GM19351 (cell line): ENCODE data around the gene ATP11A.

Experiments used
- ATAC-seq: cut with Tn5 transposase; IDR thresholded peaks from one replicate; pipeline ENCODE4 v1.9.1; 2021; ENCODE audit warnings: mild to moderate bottlenecking, moderate library complexity; ENCODE audit not compliant: unreplicated experiment

ATP11A gene

DNA sequence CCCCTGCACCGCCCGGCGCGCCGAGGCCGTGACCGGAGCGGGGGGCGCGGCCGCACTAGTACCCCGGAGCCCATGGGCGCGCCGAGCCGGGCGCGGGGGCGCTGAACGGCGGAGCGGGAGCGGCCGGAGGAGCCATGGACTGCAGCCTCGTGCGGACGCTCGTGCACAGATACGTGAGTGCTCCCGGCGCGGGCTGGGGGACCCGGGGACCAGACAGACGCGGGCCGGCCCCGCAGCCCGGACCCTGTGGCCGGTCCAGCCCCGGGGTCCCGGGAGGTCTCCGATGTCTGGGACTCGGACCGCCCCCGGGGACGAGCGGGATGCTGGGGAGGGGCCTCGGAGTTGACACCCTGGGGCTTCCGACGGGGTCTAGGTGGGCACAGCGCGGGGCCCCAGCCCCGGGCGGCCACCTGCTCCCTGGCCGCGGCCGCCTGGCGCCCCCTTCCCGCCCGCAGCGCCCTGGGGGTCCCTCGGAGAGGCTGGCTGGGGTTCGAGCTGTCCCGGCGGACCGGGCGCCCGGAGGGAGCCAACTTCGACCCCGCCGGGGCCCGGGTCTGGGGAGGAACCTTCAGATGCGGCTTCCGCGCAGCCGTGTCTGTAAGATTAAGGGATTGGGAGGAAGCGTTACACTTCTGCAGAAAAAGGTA is 568 bp downstream of the ATP11A start:
- peak; percentile 22 for ATAC-seq

DNA sequence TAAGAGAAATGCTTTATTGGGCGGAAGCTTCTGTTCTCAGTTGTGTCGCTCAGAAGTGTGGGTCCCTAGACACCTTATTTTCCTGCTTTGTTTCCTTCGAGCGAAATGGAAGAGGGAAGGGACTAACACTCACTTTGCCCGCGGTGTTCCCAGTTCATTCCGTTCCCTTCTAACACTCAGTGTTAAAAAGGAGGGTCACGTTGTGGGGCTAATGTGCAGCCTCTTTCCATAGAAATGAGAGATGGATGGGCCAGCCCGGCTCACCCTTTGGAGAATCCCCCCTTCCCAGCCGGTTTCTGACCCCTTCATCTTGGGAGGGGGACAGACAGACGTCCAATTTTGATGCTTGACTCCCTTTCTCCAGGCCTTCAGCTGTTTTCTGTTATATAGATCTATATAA is 2.3 kb downstream of the ATP11A start:
- ATAC-seq: no peak

DNA sequence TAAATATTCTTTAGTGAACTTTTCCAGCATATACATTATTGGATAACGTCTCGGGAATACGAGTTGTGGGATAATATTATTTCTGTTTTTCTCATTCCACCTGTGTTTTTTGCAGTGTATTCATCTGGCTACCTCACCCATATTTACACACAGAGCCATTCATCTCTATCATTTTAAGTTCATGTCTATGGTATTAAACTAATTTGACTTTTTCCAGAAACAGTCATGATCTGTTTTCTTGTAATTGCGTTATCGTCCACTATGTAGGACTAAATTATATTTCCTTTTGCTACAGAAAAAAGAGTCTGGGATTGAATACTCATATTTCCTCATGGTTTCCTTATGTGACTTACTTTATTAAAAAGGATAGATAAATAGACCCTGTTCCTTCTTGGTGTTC is 2.7 kb downstream of the ATP11A start:
- no peak for ATAC-seq

DNA sequence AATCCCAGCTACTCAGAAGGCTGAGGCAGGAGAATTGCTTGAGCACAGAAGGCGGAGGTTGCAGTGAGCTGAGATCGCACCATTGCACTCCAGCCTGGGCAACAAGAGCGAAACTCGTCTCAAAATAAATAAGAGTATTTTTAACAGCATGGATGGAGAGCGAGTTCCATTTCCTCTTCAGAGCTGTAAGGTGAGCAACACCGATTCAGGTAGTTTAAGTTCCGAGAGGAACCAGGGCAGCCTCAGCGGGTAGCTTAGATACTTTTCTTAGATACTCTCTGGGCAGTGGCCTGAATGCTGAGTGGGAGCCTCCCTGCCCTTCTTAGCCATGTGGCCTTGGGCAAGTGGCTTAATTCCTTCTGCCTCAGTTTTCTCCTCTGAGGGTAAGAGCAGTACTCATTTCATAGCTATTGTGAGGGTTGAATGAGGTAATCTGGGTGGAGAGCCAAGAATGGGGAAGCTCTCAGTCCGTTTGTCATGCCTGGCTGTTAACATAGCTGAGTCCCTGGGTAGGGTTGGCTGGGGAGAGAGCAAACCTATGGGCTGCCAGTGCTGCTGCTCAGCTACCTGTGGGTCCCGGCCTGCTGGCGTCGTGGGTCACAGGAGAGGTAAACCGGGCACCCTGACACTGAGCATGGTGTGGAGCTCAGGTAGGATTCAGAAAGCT is 4.1 kb downstream of the ATP11A start:
- no peak for ATAC-seq

DNA sequence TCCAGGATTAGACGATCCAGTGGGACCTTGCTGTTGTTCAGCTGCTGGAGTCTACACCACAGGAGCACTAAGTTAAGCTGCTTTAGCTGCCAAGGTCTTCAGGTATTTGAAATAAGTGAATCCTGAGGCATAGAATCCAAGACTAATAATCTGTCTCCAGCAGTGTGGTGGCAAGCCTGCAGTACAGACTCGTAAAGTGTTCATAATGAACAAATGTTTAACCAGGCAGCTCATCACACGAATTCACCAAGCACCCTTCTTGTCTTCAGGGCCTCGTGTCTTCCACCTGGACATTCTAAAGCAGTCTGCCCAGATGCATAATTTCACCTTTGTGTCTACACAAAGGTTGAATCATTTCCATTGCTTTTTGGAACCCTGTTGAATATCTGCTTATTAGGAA is 5.3 kb downstream of the ATP11A start:
- ATAC-seq: no peak

DNA sequence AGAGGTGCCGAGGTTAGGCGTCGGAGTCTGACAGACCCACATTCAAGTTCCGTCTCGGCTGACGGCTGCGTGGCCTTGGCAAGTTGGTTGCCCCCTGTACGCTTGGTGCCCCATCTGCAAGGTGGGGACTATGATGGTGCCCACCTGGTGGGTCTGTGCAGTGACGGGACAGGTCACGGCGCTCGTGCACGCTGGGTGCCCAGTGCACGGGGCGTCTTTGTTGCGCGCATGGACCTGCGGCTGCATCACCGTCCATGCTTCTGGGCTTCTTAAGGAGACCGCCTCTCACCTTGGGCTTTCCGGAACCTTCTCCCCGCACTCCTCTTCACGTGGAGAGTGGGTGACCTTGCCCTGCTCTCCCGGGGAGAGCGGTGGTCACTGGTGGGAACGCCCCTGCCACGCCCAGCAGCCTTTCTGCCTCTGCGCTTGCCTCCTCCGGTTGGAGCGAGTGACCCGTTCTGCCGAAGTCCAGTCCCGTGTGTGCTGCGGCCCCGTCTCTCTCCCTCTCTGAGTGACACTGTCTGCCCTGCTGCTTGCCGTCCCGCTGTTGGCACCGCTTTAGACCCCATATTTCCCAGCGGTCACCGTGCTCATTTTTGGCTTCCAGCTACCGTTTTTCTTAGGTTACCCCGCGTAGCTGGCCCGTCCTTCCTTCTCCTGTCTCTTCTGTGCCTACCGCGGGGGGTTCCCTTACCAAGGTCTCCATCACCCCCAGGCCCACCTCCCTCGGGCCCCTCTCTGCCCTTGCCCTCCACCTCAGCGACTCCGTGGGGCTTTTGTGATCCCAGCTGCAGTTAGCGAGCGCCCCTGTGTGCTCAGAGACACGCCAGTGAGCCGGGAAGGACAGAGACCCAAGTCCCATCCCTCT is 6.4 kb downstream of the ATP11A start:
- ATAC-seq: no peak

DNA sequence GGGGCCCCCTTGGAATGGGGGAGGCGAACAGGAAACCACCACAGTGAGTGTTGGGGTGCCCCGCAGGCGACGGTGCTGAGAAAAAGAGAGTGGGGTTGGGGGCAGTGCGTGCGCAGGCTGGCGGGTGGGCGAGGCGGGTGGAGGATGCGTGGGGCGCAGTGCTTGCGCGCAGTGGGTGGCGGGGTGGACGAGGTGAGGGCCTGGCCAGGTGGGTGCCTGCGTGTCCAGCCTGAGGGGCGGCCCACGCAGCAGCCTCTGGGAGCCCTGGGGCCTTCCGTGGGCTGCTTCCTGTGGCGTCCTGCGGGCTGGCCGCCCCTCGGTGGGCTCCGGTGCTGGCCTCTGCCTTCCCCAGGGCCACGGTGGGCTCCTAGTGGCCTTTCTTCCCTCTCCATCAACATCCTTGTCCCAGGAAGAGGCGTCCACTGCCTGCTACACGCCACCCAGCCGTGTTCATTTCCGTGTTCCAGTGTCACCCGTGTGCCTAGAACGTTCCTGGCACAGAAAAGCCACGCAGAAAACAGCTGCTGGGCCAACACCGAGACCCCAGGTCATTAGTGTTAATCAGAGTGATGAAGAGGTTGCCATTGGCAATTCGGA is 7.1 kb downstream of the ATP11A start:
- ATAC-seq: no peak

DNA sequence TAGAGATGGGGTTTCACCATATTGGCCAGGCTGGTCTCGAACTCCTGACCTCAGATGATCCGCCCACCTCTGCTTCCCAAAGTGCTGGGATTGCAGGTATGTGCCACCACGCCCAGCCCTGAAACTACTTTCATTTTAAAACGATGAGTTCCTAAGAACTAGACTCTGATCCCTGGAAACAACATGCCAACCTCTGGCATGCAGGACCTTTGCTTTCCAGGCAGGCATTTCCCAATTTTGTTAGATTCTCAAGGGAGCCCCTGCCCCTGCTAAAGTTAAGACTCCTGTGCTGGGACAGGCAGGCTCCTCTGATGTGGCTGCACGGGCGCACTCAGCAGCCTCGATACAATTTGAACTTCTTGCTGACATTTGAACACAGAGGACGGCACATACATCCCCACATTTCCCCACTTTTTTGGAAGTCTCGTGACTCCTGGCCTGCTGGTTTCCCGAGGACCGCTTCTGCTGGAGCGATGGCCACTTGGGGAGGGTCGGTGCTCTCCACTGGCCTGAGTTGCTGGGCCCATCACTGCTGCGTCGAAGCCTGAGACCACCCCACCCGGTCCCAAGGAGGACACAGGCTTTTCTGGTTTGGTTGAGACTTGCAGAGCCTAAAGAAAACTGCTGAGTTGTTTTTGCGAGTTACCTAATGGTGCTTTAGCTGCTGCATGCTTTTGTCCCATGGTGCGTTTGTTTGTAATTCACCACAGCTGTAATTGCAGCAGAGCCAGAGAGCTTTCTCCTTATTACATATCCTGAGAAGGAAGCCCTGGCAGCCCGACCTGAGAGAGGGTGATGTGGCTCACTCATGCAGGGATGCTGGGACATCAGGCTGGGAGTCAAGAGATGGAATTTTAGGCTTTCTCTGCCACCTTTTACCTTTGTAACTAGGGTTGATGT is 8.2 kb downstream of the ATP11A start:
- no peak for ATAC-seq

DNA sequence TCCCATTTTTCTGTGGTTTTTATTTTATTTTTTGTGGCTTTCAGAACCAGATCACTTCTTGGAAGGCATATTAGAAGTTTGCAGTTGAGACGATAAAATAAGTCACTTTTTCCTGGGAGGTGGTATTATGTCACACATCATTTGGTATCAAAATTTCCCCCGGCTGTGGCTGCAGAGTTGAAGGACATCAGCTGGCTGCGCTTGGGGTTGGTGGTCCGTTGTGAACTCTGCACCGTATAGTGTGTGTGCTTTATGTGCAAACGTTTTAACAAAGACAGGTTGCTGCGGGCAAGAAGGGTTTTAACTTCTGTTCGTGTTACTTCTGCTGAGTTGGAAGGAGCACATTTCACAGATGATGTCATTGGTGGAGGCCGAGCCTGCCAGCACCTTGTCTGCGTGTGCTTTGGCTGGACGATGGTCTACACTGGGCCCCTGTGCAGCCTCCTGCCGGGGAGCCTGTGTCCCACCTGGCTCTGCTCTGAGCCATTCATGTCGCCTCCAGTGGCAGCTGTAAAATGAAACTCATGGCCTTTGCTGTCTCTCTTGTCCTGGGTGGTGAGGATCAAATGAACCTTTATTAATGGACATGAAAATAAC is 9.6 kb downstream of the ATP11A start:
- no peak for ATAC-seq

DNA sequence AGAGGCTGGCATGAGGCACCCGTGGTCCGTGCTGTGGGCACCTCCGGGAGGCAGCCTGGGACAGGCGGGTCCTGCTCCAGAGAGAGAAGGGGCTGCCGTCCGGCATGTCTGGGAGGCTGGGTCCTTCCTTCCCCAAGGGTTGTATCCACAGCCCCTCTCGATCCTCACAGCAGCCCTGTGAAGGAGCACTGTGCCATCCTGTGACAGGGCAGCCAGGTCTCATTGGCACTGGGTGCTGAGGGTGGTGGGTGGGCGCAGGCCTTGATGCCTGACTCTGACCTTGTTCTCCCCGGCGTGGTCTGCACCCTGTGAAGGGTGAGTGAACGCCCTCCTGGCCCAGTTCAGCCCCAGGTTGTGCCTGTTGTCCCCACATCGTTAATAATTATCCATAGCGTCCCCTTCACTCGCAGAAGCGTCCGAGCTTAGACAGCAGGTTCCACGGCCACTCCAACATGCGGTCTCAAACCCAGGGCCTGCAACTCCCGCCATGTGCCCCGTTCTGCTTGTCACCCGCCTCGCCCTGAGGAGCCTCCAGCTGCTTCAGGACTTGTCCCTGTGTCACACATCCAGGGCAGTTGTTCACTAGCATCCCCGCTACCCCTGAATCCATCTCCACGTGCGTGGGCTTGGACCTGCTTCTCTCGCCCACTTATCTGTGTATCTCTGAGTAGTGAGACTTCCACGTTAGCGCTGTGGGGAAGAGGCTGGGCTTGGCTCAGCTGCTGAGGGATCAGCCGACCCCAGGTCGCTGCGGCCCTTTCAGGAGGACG is 10.6 kb downstream of the ATP11A start:
- ATAC-seq: no peak

DNA sequence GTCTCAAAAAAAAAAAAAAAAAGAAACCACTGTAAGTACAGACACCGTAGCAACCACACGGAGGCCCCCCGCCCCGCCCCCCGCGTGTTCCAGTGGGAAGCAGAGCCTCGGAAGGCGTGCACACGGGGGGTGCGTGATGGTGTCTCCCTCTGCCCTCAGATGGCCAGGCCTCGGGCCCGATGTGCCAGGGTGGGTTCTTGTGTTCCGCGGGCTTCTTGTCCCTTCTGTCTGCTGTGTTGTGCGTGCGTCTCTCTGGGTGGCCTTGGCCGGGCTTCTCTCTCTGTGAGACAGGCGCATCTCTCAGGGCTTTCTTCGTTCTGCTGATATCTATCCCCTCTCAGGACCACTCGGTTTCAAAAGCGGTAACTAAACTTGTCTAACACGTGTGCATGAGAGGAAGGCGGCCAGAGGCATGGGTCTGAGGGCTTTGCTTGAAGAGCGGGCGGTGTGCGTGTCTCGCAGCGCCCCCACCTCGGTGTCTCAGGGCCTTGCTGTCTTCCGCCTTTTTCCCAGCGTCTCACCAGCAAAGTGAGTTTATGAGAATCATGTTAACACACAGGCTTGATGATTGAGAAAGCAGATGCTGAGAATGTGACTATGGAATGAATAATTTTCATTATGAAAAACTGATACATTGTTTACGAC is 12.6 kb downstream of the ATP11A start:
- no peak for ATAC-seq

DNA sequence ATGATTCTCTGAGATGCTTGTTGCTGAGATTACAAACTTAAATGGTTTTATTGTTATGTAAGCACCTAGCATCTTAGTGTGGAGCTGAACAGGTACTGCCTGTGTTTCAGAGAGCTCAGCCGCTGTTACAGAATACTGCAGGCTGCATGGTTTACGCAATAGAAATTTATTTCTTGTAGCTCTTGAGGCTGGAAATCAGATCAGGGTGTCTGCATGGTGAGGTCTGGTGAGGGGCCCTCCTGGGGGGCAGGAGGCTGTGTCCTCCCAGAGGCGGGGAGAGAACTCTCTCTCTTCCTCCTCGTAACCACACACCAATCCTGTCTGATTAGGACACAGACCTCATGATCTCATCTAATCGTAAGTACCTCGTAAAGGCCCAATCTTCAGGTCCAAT is 13.1 kb downstream of the ATP11A start:
- ATAC-seq: no peak

DNA sequence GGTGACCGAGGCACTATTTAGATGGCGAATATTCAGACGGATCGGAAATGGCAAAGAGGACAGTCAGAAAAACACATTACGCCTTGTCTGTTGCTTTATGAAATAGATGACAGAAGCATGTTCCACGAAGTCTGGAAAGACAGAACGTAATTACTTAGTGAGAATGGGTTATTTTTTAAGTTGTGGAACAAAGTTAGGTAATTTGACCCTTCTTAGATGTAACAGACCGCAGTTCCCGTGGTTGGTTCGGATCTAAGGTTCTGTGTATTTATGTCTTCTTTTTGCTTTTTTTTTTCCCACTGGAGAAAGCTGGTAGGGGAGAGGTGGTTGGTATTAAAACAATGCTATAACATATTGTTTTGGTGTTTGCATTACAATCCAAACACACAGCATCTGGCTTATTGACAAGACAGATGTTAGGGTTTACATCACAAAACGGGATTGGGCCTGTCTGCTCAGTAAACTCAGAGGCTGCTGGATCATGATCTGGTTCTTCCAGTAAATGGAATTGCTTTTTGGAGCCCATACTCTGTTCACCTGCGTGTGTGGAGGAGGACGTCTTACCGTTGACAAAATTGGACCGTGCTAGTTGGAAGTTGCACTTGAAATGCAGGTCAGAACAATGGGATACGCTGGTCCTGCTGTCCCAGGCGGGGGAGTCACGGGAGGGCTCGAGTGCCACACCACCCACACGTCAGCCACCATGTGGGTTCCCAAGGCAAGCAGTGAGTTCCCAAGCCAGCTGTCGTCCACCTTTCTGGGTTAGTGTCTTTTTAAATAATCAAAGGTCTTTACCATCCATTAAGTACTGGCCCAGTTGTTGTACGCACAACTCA is 13.8 kb downstream of the ATP11A start:
- ATAC-seq: no peak

DNA sequence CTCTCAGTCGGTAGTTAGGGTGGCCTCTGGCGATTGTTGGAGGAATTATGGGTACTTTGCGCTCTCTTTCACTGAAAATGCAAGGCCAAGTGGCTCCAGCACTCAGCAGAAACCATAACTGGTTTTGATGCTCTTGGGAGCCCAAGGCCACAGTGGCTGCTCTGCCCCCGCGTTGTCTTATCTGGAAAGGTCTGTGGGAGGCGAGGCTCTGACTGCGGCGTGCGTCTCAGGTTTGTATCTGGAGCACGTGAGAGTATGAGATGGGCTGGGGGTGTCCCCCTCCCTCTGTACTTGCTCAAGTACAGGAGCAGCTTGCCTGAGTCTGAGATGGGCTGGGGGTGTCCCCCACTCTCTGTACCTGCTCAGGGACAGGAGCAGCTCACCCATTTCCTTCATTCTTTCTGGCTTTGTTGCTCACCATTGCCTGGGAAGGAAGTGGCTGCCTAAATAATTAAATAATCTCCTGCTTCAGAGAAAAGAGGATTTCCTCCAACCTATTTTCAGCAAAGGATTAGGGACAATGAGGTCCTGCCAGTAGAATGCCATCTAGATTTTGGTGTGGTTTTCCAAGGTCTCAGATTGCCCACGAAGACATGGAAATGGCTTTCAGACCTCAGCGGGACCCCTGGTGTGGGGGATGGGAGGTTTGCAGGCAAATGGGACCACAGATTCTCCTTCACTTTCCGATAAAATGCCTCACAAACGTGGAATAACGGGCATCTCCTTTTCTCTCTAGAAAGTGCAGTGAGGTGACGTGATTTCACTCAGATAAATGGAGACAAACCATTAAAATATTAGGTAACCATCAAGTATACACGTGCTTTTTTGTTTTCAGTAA is 14.7 kb downstream of the ATP11A start:
- ATAC-seq: no peak

DNA sequence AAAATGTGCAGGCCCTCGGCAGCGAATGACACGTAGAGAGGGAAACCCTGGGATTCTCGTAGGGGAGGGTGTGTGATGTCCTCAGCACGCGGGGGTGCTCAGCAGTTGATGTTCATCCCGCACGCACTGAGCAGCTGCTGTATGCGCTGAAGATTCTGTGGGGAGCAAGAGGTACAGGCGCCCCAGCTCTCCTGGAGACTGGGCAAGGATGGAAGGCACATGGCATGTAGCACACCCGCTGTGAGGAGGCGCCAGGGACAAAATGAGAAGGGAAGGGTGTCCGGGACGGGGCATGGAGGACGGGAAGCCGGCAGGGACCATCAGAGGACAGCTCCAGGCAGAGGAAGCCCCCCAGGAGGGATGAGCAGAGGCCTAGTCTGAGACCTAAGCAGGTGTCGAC is 15.4 kb downstream of the ATP11A start:
- no peak for ATAC-seq

DNA sequence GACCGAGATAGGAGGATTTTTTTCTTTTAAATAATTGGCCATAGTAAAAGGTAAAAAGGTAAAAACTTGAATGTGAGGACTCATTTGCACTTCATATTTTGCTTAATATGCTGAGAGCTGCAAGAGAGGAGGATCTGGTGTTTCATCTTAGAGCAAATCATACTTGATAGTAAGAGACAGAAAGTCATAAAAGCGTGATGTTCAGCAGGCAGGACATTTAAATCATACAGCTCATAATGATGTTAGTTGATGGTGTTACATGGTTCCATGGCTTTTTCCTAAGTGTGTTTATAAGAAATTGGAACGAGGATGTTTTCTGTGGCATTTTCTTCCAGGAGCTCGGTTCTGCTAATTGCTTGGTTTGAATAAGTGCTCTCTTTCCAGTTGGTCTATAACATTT is 16.3 kb downstream of the ATP11A start:
- ATAC-seq: no peak

DNA sequence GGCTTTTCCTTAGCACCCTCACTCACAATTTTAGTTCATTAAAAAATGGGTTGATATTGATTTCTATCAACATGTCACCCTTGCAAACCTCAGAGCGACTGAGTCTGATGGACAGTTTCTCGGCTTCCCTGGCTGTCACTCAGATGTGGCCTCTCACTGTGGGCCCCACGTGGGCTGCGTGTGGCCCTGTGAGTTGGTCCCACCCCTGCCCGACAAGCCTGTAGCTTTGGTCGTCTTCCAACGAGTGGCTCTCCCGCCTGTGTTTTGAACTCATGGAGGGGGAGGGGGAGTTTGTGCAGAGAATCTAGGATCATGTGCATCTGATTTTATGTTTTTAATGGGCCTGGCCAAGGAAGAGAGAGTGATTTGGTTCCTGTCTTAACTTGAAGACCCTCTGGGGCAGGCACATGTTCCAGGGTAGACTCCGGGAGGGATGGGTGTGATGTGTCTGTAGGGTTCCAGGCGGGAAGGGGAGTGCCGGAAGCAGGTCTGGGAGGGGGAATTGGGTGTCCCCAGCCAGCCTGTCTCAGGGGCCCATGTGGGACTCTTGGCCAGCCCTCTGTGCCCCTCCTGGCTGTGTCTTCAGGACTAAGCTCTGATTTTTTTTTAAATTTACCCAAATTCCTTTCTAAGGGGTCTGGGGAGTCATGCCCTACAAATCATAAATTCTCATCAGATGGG is 18.9 kb downstream of the ATP11A start:
- ATAC-seq: no peak
